NT2/D1 (cell line): ENCODE results near the gene PRSS21.

ENCODE experiments used
- DNase-seq: peaks from one replicate; pipeline ENCODE4 v3.0.0-alpha.2; 2011; ENCODE audit warnings: low read depth, low spot score
- H3K27me3 ChIP-seq: 2 replicates; pipeline ENCODE4 v1.6.0; 2011; ENCODE audit warnings: mild to moderate bottlenecking; ENCODE audit not compliant: insufficient read length, insufficient read depth
- H3K36me3 ChIP-seq: 2 replicates; pipeline ENCODE4 v1.6.1; 2011; ENCODE audit warnings: mild to moderate bottlenecking, low read length, mixed read lengths; ENCODE audit not compliant: insufficient read depth, insufficient read length
- H3K4me1 ChIP-seq: 2 replicates; pipeline ENCODE4 v1.5.1; 2011; ENCODE audit not compliant: insufficient read depth, insufficient read length
- H3K4me3 ChIP-seq: 2 replicates; pipeline ENCODE4 v1.5.1; 2011; ENCODE audit warnings: low read depth; ENCODE audit not compliant: insufficient read length
- H3K9ac ChIP-seq: 2 replicates; pipeline ENCODE4 v1.6.0; 2011; ENCODE audit warnings: low read depth; ENCODE audit not compliant: insufficient read length
- H3K9me3 ChIP-seq: 2 replicates; pipeline ENCODE4 v1.5.1; 2011; ENCODE audit warnings: mild to moderate bottlenecking, low read length; ENCODE audit not compliant: insufficient read depth
- SUZ12 ChIP-seq: IDR thresholded peaks from 2 replicates; pipeline ENCODE4 v1.6.1; 2011; ENCODE audit not compliant: insufficient read length, insufficient read depth; ENCODE audit errors: extremely low read depth
- YY1 ChIP-seq: IDR thresholded peaks from 2 replicates; pipeline ENCODE4 v1.6.1; 2011; ENCODE audit not compliant: insufficient read length, insufficient read depth
- ZNF274 ChIP-seq: IDR thresholded peaks from 2 replicates; pipeline ENCODE4 v1.6.1; 2011; ENCODE audit warnings: mild to moderate bottlenecking, low read depth, low read length

PRSS21 gene

GRCh38 chr16:2845116-2845515 lies 28.1 kb downstream of the PRSS21 start:
- no peak for TF ChIP-seq ZNF274
- no peak for TF ChIP-seq SUZ12
- no peak for TF ChIP-seq YY1
- Histone ChIP-seq H3K4me3 (no peak overlapping the region), H3K9ac (no peak overlapping the region), H3K4me1 (peaks cover 4% of the 10 kb centered on the region), H3K27me3 (no peaks in the 10 kb centered on the region), H3K9me3 (peaks cover 17% of the 10 kb centered on the region), H3K36me3 (no peaks in the 10 kb centered on the region)
- DNase-seq = no peak

GRCh38 chr16:2846511-2847310 lies 29.7 kb downstream of the PRSS21 start:
- no peak for DNase-seq
- no peaks in the 10 kb centered on the region for H3K36me3 ChIP-seq

GRCh38 chr16:2848933-2849725 lies 32.1 kb downstream of the PRSS21 start:
- Histone ChIP-seq H3K4me1 (peaks cover 6% of the 10 kb centered on the region), H3K27me3 (no peaks in the 10 kb centered on the region), H3K9ac (no peak overlapping the region), H3K9me3 (peaks cover 28% of the 10 kb centered on the region), H3K4me3 (no peak overlapping the region), H3K36me3 (no peaks in the 10 kb centered on the region)
- no peak for DNase-seq
- TF ChIP-seq YY1 (no peak), SUZ12 (no peak), ZNF274 (no peak)

More at GRCh38 chr16:2846511-2847310, 29.7 kb downstream of the PRSS21 start:
- Histone ChIP-seq H3K9me3 (peaks cover 17% of the 10 kb centered on the region), H3K4me3 (no peak overlapping the region), H3K4me1 (peaks cover 4% of the 10 kb centered on the region), H3K9ac (no peak overlapping the region), H3K27me3 (no peaks in the 10 kb centered on the region)
- no peak for TF ChIP-seq YY1
- no peak for TF ChIP-seq ZNF274
- TF ChIP-seq SUZ12 = no peak

GRCh38 chr16:2852003-2852730 lies 35.1 kb downstream of the PRSS21 start:
- no peak overlapping the region for H3K4me3 ChIP-seq
- peaks cover 6% of the 10 kb centered on the region for H3K4me1 ChIP-seq
- no peak for DNase-seq
- H3K27me3 ChIP-seq = no peaks in the 10 kb centered on the region
- H3K9me3 ChIP-seq = peaks cover 42% of the 10 kb centered on the region
- H3K36me3 ChIP-seq = no peaks in the 10 kb centered on the region
- TF ChIP-seq SUZ12 (no peak), YY1 (no peak), ZNF274 (no peak)
- no peak overlapping the region for H3K9ac ChIP-seq

- no peak overlapping the region for H3K4me3 ChIP-seq
- peaks cover 37% of the 10 kb centered on the region for H3K9me3 ChIP-seq
- DNase-seq = no peak
These were observed 35.9 kb downstream of the PRSS21 start for GRCh38 chr16:2852731-2853507.

GRCh38 chr16:2853531-2854073 lies 36.6 kb downstream of the PRSS21 start:
- Histone ChIP-seq H3K4me1 (peaks cover 9% of the 10 kb centered on the region), H3K36me3 (no peaks in the 10 kb centered on the region), H3K27me3 (no peaks in the 10 kb centered on the region), H3K9ac (no peak overlapping the region), H3K4me3 (no peak overlapping the region), H3K9me3 (peaks cover 32% of the 10 kb centered on the region)
- no peak for DNase-seq
- TF ChIP-seq YY1 (no peak), ZNF274 (no peak), SUZ12 (no peak)

More at GRCh38 chr16:2852731-2853507, 35.9 kb downstream of the PRSS21 start:
- H3K36me3 ChIP-seq = no peaks in the 10 kb centered on the region
- no peak overlapping the region for H3K9ac ChIP-seq
- peaks cover 6% of the 10 kb centered on the region for H3K4me1 ChIP-seq
- no peaks in the 10 kb centered on the region for H3K27me3 ChIP-seq
- TF ChIP-seq YY1 = no peak
- TF ChIP-seq SUZ12 = no peak
- TF ChIP-seq ZNF274 = no peak
